Lower lobe of right lung (tissue), 2 donors: Measurements from ENCODE around the gene EIF4G2. TPM values are rescaled to one million over a fixed set of nuclear protein-coding genes. Genes with fewer than 3 reads are reported as not detected.

Experiments
- ATAC-seq, 2 donors: fragments of 200-7000 bp; cut with Tn5 transposase; one replicate each; pipeline ENCODE4 v1.9.1; 2020 to 2022; ENCODE audit warnings: mild to moderate bottlenecking in 2 of 2, moderate library complexity in 2 of 2
- DNase-seq: peaks from one replicate; pipeline ENCODE4 v3.0.0-alpha.2; 2020
- H3K27ac ChIP-seq: fragments of 200-600 bp; one replicate; pipeline ENCODE4 v1.8.0; 2022
- H3K27me3 ChIP-seq: fragments of 200-600 bp; one replicate; pipeline ENCODE4 v1.8.0; 2022; ENCODE audit warnings: low read depth
- H3K36me3 ChIP-seq: fragments of 200-600 bp; one replicate; pipeline ENCODE4 v1.8.0; 2022; ENCODE audit warnings: mild to moderate bottlenecking
- H3K4me1 ChIP-seq: fragments of 200-600 bp; one replicate; pipeline ENCODE4 v1.8.0; 2022
- H3K4me3 ChIP-seq: fragments of 200-600 bp; one replicate; pipeline ENCODE4 v1.8.0; 2022; ENCODE audit warnings: mild to moderate bottlenecking
- H3K9me3 ChIP-seq: fragments of 200-600 bp; one replicate; pipeline ENCODE4 v1.8.0; 2022
- intact Hi-C: fragments of 100-400 bp; cut with DNase I; formaldehyde crosslinking; loops from one replicate; pipeline ENCODE4 v1.11.0; 2022
- total RNA-seq: library from RNA; stranded (reverse); fragmentation: NEBNext Ultra II Directional; extraction: Animal tissue kit (Norgen Biotek cat#: 25700); gene quantifications from one replicate; pipeline ENCODE4 v1.2.1, GENCODE V29; 2021
- TF ChIP-seq, protein P1 (sequence below): fragments of 200-600 bp; IDR thresholded peaks from one replicate; pipeline ENCODE4 v1.8.0; 2022; ENCODE audit warnings: antibody characterized with exemption, mild to moderate bottlenecking
- donor health status: DM: no; HTN: yes; CAD: no; lungs with severe emphysema.

EIF4G2 gene
- total RNA-seq, 1 donor from 2014 or later: 778 TPM

GRCh38 chr11:10793470-10794255, 15.1 kb downstream of the EIF4G2 start:
- no peak for ATAC-seq
- intact Hi-C loops: loop anchor here (5.0 kb wide), 1 partner anchor 229 kb away; no protein-coding TSS in a partner anchor
- Histone ChIP-seq H3K9me3 (no peaks in the 10 kb centered on the region), H3K27ac (no peak overlapping the region), H3K4me3 (no peak overlapping the region), H3K27me3 (no peaks in the 10 kb centered on the region), H3K4me1 (peaks cover 27% of the 10 kb centered on the region), H3K36me3 (peaks cover 35% of the 10 kb centered on the region)
- TF ChIP-seq, protein P1, sequence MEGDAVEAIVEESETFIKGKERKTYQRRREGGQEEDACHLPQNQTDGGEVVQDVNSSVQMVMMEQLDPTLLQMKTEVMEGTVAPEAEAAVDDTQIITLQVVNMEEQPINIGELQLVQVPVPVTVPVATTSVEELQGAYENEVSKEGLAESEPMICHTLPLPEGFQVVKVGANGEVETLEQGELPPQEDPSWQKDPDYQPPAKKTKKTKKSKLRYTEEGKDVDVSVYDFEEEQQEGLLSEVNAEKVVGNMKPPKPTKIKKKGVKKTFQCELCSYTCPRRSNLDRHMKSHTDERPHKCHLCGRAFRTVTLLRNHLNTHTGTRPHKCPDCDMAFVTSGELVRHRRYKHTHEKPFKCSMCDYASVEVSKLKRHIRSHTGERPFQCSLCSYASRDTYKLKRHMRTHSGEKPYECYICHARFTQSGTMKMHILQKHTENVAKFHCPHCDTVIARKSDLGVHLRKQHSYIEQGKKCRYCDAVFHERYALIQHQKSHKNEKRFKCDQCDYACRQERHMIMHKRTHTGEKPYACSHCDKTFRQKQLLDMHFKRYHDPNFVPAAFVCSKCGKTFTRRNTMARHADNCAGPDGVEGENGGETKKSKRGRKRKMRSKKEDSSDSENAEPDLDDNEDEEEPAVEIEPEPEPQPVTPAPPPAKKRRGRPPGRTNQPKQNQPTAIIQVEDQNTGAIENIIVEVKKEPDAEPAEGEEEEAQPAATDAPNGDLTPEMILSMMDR: no peak
- DNase-seq: no peak

DNA sequence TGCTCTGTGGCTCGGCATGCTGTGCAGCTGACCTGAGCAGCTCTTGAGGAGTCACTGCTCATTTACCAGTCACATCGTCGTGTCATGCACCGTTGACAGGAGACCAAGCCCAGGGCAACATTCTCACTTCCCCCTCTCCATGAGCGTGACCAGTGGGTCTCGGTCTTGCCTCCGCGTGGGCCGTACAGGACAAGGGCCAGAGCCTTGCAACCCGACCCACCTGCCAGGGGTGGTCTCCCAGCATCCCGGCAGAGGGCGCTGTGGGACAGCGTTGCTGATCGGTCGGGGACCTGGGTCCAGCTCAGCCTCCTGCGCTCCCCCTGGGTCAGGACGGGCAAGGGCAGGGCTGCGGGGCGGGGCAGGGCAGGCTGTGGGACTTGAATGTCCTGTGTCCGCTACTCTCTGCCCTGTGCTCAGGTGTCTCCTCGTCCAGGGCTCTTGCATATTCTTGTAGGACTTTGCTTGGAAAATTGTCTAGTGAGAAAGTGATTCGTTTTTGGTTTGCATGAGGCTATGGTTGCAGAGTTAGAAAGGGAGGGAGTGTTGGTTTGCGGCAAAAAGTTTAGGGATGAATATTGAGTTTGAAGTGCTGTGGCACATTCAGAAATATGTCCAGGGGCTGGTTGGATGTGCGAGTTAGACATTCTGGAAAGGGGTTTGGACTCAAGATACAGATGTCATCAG, 16.2 kb downstream of the EIF4G2 start:
- peak; percentile 95 to 96 for ATAC-seq
- TF ChIP-seq, protein P1: peak; percentile 96
- H3K36me3 ChIP-seq: peaks cover 24% of the 10 kb centered on the region
- H3K27ac ChIP-seq: no peak overlapping the region
- DNase-seq: peak; percentile 95
- intact Hi-C loops: loop anchor here (5.0 kb wide), 1 partner anchor 230 kb away; no protein-coding TSS in a partner anchor
- H3K27me3 ChIP-seq: no peaks in the 10 kb centered on the region
- no peak overlapping the region for H3K4me3 ChIP-seq
- H3K4me1 ChIP-seq: peaks cover 18% of the 10 kb centered on the region
- no peaks in the 10 kb centered on the region for H3K9me3 ChIP-seq

DNA sequence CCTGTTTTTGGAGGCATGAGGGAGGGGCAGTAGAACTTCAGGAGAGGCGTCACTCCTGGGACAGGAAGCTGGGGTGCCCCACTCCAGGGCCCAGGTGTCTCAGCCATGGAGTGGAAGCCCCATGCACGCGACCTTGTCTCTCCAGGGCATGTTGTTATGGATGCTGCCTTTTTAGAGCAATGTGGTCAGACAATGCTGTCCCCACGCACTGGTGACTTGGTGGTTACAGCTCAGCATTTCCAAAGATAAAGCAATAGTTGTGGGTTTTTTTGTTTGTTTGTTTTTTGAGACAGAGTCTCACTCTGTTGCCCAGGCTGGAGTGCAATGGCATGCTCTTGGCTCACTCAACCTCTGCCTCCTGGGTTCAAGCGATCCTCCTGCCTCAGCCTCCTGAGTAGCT, 22.3 kb downstream of the EIF4G2 start:
- intact Hi-C loops: no loop called here
- H3K9me3 ChIP-seq: no peaks in the 10 kb centered on the region
- H3K27me3 ChIP-seq: no peaks in the 10 kb centered on the region
- no peaks in the 10 kb centered on the region for H3K36me3 ChIP-seq
- H3K4me3 ChIP-seq: no peak overlapping the region
- H3K27ac ChIP-seq: no peak overlapping the region
- no peak for DNase-seq
- TF ChIP-seq, protein P1: no peak
- peaks cover 5% of the 10 kb centered on the region for H3K4me1 ChIP-seq
- no peak for ATAC-seq

DNA sequence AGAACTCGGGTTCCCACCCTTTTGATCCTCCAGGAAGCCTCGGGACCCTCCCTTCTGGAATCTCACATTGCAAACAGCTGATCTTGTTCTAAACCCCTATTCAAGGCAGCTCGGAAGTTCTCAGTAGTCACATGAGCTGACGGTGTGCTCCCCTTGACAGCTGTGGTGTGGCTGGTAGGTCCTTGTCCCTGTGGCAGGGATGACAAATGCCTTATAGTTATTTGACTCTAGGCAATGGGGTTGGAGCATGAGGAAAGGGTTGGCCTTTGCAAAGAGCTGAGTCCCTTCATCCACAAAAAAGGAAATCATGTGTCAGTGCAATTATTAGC, 23.6 kb downstream of the EIF4G2 start:
- Histone ChIP-seq H3K27ac (no peak overlapping the region), H3K9me3 (no peaks in the 10 kb centered on the region), H3K4me1 (peaks cover 5% of the 10 kb centered on the region), H3K4me3 (no peak overlapping the region), H3K36me3 (peaks cover 3% of the 10 kb centered on the region), H3K27me3 (no peaks in the 10 kb centered on the region)
- DNase-seq (no peak), ATAC-seq (no peak)
- intact Hi-C loops: no loop called here
- TF ChIP-seq, protein P1: no peak

- Histone ChIP-seq H3K27ac (no peak overlapping the region), H3K4me1 (peaks cover 5% of the 10 kb centered on the region), H3K27me3 (no peaks in the 10 kb centered on the region), H3K4me3 (no peak overlapping the region), H3K9me3 (no peaks in the 10 kb centered on the region), H3K36me3 (peaks cover 9% of the 10 kb centered on the region)
- ATAC-seq: peak in 1 of 2 donors; percentile 16
- TF ChIP-seq, protein P1: no peak
- intact Hi-C loops: no loop called here
- DNase-seq: no peak
These were observed 24.2 kb downstream of the EIF4G2 start for GRCh38 chr11:10784232-10785145.
